Ramos (cell line): Measurements from ENCODE around the gene FGFR1OP2.
"Not testable (repeated sequence)": the region's sequence is repeated elsewhere in the genome, so short reads cannot be mapped to it uniquely, and the experiment has no call there.

Experiments
- in situ Hi-C: fragments of 300-500 bp; cut with MboI; formaldehyde crosslinking; loops from one replicate; pipeline ENCODE4 v1.14.3; 2022; ENCODE audit warnings: low sequenced_read_pairs; ENCODE audit not compliant: unreplicated experiment

Gene FGFR1OP2

DNA sequence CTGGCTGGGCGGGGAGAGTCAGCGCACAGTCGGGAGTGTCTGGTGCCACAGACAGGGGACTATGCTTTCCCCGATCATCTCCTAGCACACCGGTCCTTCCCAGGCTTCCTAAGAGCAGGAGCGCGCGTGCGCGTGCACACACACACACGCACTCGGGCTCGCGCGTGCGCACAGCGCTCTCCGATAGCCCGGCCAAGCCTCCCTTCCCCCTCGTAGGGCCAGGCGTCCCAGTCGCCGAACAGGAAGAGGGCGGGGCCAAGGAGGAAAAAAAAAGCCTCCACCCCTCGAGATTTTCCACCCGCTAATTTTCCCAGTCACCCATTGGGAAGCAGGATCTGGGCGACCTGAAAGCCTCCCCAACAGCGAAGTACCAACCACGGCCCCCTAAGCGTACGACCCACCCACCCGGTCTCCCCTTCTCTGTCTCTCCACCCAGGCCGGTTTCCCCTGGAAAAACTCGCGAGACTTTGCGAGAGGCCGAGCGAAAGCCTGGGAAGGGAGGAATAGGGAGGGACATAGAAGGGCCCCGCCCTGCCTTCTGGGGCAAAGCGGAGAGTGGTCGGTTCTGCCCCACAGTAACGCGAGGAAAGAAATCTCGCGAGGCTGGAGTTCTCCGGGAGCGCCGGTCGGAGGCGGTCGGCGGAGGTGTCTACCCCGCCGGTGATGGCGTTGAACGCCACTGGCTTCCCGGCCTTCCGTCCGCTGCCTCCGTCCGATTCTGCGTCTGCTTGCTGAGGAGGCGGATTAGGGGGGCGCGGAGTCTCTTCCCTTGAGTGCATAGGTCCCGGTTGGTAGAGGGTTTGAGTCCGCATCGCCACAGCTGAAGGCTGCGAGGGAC lies at the start of gene FGFR1OP2, which contains the start of gene INTS13:
FGFR1OP2 (plus strand) TSS at position 608 of the 838 bp plus-strand sequence. CDS start 15,689 bp downstream, outside the sequence.
INTS13 (minus strand) TSS at position 119 of the 838 bp plus-strand sequence. CDS start 1,178 bp downstream, outside the sequence.
- in situ Hi-C loops, result no loop called here

DNA sequence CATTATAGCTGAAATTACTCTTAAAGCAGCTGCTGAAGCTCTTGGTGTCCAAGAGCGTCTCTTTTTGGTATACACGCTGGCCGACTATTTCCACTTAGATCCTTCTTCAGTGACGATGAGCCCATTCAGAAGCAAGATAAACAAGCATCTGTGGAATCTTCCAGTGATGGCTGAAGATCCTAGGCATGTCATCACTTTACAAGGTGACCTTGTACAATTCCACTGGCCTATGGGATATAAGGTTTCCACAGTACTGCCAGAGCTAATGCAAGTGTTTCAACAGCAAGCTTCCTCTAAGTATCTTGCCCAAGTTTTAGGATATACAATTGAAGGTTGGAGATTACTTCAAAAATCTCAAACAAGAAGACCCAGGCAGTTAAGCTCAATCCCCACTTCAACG lies 47.5 kb upstream of the FGFR1OP2 start:
- in situ Hi-C loops, result no loop called here

- in situ Hi-C loops, result no loop called here
These were observed 46.6 kb upstream of the FGFR1OP2 start for GRCh38 chr12:26891704-26892103.

- in situ Hi-C loops, result no loop called here
These were observed 42.6 kb upstream of the FGFR1OP2 start for GRCh38 chr12:26895672-26896071.

DNA sequence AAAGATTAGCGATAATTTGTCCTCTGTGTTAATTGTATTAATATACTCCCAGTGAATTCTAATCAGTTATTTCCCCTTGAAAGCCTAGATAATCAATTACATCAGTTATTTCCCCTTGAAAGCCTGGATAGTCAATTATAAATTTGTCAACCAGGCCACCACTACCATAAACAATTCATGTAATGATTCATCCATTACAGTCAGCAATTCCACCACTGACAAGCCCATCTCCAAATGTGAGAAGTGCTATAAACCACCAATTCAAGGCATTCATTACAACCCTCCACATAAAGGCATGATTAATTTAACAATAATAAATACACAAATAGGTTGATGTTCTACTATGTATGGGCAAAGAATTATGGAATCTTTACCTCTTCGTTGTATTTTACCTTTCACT lies 41.4 kb upstream of the FGFR1OP2 start:
- in situ Hi-C loops, result no loop called here

DNA sequence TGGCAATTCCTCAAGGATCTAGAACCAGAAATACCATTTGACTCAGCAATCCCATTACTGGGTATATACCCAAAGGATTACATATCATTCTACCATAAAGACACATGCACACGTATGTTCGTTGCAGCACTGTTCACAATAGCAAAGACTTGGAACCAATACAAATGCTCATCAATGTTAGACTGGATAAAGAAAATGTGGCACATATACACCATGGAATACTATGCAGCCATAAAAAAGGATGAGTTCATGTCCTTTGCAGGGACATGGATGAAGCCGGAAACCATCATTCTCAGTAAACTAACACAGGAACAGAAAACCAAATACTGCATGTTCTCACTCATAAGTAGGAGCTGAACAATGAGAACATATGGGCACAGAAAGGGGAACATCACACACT lies 34.9 kb upstream of the FGFR1OP2 start:
- in situ Hi-C loops, result not testable (repeated sequence)

DNA sequence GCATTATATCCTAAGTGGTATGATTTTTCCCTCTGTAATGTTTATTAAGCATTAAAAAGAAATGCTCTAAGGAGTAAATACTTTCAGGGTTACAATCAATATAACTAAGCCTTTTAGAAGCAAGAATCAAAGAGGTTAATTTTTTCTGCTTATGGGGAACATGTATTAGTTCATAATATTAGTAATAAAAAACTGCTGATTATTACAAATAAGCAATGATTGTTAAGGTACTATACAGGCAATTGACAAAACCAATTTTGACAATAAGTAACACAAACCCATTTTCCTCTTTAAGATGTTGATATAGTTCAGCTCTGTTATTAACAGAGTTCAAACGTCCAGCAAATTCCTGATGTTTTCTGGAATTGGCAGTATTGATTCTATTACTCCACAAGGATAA lies 32.2 kb upstream of the FGFR1OP2 start:
- in situ Hi-C loops, result no loop called here

GRCh38 chr12:26906704-26907103 lies 31.6 kb upstream of the FGFR1OP2 start:
- in situ Hi-C loops, result no loop called here

- in situ Hi-C loops, result no loop called here
These were observed 19.7 kb upstream of the FGFR1OP2 start for GRCh38 chr12:26918321-26919215.

DNA sequence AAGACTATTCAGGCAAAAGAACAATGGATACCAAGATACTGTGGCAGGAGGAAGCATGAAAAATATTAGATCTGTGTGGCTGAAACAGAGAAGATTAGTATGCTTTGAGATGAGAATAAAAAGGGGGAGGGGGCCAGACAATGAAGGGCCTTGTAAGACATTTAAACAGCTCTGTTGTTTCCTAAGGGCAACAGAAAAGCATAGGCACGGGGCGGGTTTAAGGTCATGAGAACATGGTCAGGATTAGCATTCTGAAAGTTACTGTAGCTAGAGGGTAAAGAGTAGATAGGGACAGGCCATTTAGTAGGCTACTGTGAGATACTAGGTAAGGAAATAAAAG lies 19.1 kb upstream of the FGFR1OP2 start:
- in situ Hi-C loops, result no loop called here

- in situ Hi-C loops, result no loop called here
These were observed 16.4 kb upstream of the FGFR1OP2 start for GRCh38 chr12:26921886-26922285.

DNA sequence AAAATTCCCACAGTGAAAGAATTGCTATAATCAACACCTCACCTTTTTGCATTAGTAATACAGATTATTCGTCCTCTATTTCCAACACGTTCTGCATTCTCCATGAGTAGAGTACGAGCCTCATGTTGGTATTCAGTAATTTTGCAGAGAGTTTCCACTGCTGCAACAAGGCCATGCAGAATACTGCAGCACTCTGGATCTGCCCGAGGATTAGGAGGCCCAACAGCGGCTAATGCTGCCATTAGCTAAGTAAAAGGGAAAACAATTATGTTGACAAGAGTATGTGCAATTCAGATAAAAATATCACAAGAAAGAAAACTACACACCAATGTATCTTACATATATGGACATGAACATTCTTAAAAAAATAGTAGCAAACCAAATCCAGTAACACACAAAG lies 9.6 kb upstream of the FGFR1OP2 start:
- in situ Hi-C loops, result no loop called here

DNA sequence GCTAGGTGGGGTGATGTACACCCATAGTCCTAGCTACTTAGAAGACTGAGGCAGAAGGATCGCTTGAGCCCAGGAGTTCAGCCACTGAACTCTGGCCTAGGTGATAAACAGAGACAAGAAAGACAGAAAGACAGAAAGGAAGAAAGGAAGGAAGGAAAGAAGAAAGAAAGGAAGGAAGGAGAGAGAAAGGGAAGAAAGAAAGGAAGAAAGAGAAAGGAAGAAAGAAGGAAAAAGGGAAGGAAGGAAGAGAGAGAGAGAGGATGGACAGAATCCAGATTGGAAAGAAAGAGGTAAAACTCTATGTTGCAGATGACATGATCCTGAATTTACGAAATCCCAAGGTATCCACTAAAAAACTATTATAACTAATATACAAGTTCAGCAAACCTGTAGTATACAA lies 8.7 kb upstream of the FGFR1OP2 start:
- in situ Hi-C loops, result no loop called here

DNA sequence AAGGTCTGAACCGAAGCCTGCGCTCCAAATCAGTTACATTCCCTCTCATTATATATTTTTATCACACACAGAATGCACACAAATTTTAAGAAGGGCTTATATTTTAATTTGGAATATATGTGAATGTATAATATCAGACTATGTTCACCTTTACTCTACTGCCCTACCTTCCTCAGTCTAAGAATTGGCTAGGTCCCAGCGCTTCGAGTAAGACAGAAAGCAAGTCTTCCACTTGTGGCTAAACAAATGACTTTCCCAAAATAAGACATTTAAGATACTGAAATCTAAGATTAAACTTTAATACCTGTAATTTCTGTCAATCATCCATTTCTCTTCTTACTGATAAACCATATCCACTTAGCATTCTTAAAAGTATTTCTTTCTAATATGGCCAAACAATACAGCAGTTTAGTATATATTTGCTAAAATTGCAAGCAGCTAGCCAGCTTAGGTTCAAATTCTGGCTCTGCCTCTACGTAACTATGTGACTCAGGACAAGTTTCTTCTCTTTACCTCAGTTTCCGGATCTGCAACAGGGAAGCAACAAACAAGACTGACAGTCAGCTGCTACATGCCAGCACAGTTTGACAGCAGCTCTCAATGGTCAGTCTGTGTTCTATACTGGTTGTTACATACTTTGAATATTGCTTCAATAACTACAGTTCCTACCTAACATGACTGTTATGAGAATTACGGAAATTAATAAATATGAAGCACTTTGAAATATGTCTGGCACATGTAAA lies 2.5 kb upstream of the FGFR1OP2 start:
- in situ Hi-C loops, result no loop called here

DNA sequence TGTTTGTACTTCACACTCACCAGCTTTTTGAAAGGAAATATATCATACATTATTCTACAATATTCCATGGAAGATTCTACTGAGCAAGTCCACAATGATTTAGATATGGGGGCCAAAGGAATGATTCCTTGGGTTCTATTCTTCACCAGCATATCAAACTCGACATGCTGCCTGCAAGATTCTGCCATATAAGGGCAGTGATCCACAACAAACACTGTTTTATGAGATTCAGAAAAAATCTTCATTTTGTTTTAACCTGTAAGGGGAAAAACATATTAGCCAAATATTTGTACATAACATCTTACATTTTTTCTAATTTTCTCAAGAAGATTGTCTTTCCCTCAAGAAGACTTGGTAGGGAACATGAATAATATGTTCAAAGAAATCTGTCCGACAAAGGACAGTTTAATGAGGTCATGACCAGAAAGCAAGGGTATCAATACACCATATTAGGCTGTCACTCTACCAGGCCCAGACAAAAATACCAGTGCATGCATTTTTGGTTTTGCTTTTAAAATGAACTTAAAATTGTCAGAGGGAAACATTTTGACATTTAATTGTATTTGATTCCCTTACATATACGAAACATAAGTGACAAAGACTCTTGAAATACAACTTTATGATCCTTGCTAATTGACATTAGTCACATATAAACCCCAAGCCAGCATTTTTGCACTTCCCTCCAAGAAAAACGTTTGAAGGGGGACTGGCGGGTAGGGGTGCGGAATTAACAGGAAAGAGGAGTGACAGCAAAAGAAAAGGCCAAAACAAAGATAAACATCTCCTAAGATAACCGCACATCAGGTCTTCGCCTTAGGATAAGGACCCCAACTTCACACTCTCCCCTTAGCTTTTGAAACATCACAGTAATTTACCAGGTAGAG lies 1.5 kb upstream of the FGFR1OP2 start:
- in situ Hi-C loops, result no loop called here

DNA sequence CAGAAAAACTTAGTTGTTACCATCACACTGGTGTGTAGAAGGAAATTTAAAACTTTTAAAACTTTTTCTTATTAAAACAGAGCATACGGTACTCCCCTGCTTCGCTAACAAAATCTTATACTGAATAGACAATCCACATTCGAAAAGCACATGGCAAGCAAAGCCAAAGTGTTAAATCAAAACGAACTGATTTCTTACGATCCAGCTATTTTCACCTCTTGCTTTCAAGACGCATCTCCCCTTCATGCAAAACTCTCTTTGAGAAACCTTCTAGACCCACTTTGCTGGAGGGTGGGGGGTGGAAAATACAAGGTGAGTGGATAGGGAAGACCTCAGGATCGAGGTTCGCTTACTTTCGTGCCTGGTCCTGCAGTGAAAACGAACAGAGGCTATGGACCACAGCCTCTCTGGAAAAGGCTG lies 817 bp upstream of the FGFR1OP2 start:
- in situ Hi-C loops, result no loop called here

DNA sequence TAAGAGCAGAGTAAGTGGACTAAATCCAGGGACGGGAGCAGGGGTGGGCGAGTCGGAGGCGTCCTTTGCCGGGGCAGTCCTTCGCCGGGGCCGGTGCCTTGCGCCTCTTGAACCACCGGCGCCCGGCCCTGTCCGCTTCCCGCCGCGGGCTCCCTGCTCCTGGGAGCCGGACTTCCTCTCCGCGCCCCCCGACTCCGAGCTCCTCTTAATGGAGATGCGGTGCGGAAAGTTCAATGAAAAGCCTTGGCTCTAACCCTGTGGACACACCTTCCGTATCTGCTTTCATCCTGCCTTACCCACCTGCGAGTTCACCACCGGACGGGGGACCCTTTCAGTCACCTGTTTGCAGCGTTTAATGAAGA lies 412 bp downstream of the FGFR1OP2 start:
- in situ Hi-C loops, result no loop called here

DNA sequence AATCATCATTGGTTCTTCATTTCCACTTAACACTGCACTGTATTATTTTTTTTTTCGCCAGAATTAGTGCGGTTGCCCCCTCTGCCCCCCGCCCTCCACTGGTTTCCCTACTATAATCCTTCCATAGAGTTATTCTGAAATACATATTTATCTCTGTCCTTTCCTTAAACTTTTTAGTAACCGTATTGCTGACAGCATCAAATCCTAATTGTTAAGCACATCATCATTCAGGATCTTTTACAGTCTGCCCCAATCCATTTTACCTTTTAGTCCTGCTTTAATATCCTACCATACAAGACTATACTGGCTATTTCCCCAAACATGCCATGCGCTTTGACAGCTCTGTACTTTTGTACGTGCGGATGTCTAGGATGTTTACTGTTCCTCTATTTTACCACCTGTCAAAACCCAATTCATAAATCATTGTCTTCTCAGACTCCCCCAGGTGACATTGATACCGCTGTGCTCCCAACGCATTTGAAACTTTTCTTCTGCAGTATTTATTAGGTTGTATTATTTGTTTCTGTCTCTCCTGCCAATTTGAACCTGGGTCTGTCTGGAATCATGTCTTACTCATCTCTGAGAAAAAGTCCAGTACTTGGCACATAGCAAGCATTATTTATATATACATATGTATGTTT lies 1.0 kb downstream of the FGFR1OP2 start:
- in situ Hi-C loops, result no loop called here

DNA sequence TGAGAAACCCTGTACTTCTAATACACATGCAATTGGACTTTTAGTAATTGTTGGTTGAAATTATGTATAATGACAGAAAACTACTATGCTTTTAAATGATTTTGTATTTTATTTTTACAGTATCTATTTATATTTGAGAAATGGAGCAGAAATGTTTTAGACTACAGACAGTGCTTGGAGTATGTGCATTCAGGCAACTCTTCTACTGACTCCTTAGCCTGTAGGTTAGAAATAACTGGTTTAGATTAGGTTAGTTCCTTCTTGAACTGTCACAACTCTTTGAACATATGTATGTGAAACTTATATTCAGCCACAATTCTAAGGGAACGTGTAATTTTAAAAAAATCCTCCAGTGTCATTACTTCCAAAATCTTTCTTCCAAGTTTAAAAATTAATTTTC lies 1.7 kb downstream of the FGFR1OP2 start:
- in situ Hi-C loops, result no loop called here
